8988T (cell line): ENCODE data around the gene BBS1.
"Not testable (repeated sequence)": the region's sequence is repeated elsewhere in the genome, so short reads cannot be mapped to it uniquely, and the experiment has no call there.

ENCODE experiments used
- DNase-seq: peaks from one replicate; pipeline ENCODE4 v3.0.0; 2011

Gene BBS1

GRCh38 chr11:66510271-66510989 is at the start of gene BBS1:
BBS1 (plus strand) TSS chr11:66510635; CDS start chr11:66510660, 25 bp downstream.
- DNase-seq, result peak; percentile 93

DNA sequence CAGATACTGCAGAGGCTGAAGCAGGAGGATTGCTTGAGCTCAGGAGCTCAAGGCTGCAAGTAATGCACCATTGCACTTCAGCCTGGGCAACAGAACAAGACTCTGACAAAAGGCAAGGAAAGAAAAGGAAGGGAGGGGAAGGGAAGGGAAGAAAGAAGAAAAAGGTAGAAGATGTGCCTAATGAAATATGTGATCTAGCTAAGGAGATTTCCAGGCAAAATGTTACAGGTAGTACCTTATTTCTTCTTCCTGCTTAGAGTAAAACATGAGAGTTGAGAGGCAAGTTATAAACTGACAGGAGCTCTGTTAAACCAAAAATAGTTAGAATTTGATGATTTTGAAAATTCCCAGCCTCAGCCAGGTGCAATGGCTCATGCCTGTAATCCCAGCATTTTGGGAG is 48.4 kb upstream of the BBS1 start:
- no peak for DNase-seq

GRCh38 chr11:66462911-66463310 is 47.5 kb upstream of the BBS1 start:
- no peak for DNase-seq

DNA sequence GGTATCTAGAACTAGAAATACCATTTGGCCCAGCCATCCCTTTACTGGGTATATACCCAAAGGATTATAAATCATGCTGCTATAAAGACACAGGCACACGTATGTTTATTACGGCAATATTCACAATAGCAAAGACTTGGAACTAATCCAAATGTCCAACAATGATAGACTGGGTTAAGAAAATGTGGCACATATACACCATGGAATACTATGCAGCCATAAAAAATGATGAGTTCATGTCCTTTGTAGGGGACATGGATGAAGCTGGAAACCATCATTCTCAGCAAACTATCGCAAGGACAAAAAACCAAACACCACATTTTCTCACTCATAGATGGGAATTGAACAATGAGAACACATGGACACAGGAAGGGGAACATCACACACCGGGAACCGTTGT is 46.3 kb upstream of the BBS1 start:
- not testable (repeated sequence) for DNase-seq

DNA sequence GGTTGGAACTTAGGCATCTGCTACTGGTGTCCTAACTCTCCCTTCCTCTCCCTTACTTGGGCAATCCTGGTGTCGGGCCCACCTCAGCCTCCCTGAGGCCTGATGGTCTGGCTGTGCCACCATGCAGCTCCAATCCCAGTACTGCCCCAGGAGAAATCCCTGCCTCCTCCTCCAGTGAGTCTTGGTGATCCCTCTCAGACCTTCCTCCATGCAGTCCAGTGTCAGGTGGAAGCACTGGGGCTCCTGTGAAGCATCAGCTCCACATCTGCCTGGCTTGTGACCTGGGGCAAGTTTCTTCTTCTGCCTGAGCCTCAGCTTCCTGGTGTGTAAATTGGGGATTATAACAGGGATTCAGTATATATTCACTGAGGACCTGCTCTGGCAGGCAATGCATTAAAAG is 45.5 kb upstream of the BBS1 start:
- DNase-seq, result peak; percentile 7

GRCh38 chr11:66465373-66466224 is 44.8 kb upstream of the BBS1 start:
- DNase-seq, result peak; percentile 20

GRCh38 chr11:66466225-66467033 is 44.0 kb upstream of the BBS1 start, which contains the start of gene PELI3:
PELI3 (plus strand) TSS chr11:66466905; CDS start chr11:66468129, 1,224 bp downstream.
- DNase-seq, result peak; percentile 99

- DNase-seq, result peak; percentile 87
Observed at GRCh38 chr11:66467034-66467659, 43.3 kb upstream of the BBS1 start.

DNA sequence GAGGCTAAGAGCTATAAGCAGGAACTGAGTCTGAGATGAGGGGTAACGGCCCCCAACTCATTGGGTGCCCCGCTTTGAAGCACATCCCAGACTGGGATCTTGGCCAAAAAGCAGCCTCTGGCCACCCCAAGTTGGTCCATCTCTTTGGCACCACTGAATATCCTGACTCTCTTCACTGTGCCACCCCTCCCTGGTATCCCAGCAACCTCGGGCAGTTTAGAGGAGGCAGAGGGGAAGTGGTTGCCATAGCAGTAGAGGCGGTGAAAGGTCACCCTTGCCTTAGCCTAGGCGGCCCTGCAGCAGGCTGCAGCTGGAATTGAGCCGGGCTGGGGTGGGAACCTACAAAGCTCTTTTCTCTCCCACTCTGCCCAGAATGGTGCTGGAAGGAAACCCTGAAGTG is 42.7 kb upstream of the BBS1 start:
- DNase-seq, result peak; percentile 47

- DNase-seq, result peak; percentile 5
Observed at GRCh38 chr11:66468691-66469090, 41.7 kb upstream of the BBS1 start.

- DNase-seq, result peak; percentile 21
Observed at GRCh38 chr11:66469441-66469840, 41.0 kb upstream of the BBS1 start.

DNA sequence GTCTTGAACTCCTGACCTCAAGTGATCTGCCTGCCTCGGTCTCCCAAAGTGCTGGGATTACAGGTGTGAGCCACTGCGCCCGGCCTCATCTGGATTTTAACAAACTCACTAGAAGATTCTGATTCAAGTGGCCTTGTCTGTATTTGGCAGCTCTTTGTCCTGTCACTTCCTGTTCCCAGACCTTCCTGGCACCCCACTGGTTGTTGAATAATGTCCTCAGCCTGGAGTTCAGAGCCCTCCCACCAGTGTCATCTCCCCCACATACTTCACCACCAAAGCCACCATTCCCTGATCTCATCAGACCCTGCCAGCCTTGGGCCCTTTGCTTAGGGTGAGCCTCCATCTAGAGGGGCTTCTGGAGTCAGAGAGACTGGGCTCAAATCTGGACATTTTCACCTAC is 40.4 kb upstream of the BBS1 start:
- peak; percentile 11 for DNase-seq

GRCh38 chr11:66471142-66471541 is 39.3 kb upstream of the BBS1 start:
- DNase-seq, result peak; percentile 11

DNA sequence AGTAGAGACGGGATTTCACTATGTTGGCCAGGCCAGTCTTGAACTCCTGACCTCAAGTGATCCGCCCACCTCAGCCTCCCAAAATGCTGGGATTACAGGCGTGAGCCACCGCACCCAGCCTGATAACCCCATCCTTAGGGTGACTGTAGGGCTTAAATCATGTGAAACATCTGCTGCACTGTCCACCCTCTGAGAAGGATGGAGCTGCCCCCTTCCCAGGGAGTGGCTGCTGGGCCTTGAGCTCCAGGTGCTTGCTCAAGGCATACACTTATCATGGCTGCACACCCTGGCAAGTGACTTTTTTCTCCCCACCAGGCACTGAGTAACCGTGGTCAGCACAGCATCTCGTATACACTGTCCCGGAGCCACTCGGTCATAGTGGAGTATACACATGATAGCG is 38.4 kb upstream of the BBS1 start:
- DNase-seq, result peak; percentile 13

DNA sequence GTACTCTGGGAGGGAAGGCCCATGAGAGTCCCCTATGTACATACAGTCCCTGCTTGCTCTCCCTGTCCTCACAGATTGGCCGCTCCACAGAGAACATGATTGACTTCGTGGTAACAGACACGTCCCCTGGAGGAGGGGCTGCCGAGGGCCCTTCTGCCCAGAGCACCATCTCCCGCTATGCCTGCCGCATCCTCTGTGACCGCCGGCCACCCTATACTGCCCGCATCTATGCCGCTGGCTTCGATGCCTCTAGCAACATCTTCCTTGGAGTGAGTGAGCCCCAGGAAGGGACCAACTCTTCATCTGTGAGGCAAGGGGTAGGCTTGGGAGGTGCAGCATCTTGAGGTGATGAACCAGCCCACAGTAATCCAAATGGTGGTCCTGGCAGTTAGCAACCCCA is 37.3 kb upstream of the BBS1 start:
- DNase-seq, result no peak

GRCh38 chr11:66473608-66474515 is 36.6 kb upstream of the BBS1 start:
- DNase-seq, result no peak

DNA sequence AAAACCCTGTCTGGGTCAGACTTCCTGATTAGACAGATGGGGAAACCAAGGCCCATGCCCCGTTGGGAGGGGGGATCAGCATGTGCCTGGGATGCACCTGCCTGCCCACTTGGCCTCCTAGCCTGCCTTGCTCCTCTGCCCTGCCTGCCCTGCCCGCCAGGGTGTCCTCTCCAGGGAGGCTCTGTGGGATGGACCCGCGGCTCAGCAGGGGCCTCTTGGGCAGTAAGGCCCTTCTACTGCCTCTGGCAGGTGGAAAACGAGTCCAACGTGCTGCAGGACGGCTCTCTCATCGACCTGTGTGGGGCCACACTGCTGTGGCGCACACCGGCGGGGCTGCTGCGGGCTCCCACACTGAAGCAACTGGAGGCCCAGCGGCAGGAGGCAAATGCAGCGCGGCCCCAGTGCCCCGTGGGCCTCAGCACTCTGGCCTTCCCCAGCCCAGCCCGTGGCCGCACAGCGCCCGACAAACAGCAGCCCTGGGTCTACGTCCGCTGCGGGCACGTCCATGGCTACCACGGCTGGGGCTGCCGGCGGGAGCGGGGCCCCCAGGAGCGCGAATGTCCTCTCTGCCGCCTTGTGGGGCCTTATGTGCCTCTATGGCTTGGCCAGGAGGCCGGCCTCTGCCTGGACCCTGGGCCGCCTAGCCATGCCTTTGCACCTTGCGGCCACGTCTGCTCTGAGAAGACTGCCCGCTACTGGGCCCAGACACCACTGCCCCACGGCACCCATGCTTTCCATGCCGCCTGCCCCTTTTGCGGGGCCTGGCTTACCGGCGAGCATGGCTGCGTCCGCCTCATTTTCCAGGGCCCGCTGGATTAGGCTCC is 34.9 kb upstream of the BBS1 start:
- no peak for DNase-seq

DNA sequence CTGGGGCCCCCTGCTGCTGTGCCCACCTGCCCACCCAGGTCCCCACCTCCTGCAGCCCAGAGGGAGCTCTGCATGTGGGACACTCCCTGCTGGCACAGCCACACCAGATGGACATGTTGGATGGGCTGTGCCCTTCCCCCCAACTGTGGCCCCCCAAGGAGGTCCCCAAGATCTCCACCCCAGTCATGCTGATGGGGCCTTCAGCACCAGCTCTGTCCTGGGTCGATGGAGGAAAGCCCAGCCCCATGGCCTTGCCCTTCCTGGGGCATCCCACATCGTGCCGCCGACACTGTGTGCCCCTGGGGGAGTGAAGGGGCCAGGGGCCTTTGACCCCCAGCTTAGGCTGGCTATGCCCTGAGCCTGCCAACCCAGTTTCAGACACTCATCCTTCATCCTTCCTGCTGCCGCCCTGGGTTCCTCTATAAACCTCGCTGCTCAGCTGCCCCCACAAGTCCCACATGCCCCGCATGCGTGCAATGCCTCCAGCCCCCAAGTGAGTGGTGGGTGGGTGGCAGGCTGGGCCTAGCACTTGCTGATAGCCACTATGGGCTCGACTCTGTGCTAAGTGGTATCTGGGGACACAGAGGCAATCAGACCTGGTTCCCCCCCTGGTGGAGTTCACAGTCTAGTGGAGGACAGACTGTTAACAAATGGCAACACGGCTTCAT is 34.1 kb upstream of the BBS1 start:
- DNase-seq, result no peak

DNA sequence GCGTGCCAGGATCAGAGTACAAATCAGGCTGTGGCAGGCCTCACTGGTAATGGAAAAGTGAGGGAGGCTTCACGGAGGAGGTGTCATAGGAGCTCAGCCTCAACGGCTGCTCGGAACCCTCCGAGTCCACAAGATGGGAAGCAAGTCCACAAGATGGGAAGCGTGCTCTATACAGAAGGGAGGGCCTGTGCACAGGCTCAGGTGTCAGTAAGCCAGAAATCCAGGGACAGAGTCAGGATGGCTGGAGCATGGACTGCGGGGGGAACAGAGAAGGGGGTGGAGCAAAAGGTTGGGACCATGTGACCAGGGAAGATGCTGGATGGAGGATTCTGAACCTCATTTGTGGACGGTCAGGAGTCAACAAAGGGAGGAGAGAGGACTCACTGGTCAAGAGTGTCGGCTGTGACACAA is 33.6 kb upstream of the BBS1 start:
- DNase-seq, result peak; percentile 69
